H9 (cell line): Measurements from ENCODE around the gene PLAAT1. TPM values are rescaled to one million over a fixed set of nuclear protein-coding genes. Genes with fewer than 3 reads are reported as not detected.

Experiments used
- DNase-seq: peaks from one replicate; pipeline ENCODE4 v3.0.0-alpha.2; 2017
- H2AFZ ChIP-seq: one replicate; pipeline ENCODE4 v1.6.1; 2013; ENCODE audit warnings: mild to moderate bottlenecking, low read length, control low read depth, moderate library complexity
- H2AK5ac ChIP-seq: 2 replicates; pipeline ENCODE4 v1.6.1; 2013; ENCODE audit warnings: low read length, control low read depth, mixed read lengths; ENCODE audit not compliant: insufficient read length
- H2BK120ac ChIP-seq: one replicate; pipeline ENCODE4 v1.6.1; 2013; ENCODE audit warnings: low read depth, mild to moderate bottlenecking, low read length, control low read depth, inconsistent platforms; ENCODE audit not compliant: poor library complexity, severe bottlenecking
- H2BK12ac ChIP-seq: 2 replicates; pipeline ENCODE4 v1.6.1; 2013; ENCODE audit warnings: low read length, control low read depth, mixed read lengths, low read depth; ENCODE audit not compliant: insufficient read length
- H2BK15ac ChIP-seq: 2 replicates; pipeline ENCODE4 v1.6.1; 2013; ENCODE audit warnings: low read depth, low read length, control low read depth
- H2BK20ac ChIP-seq: one replicate; pipeline ENCODE4 v1.6.1; 2013; ENCODE audit warnings: low read depth, mild to moderate bottlenecking, low read length, control low read depth, inconsistent platforms; ENCODE audit not compliant: poor library complexity, severe bottlenecking
- H2BK5ac ChIP-seq: 2 replicates; pipeline ENCODE4 v1.6.1; 2013; ENCODE audit warnings: low read length, control low read depth, mixed read lengths; ENCODE audit not compliant: insufficient read length
- H3K14ac ChIP-seq: 2 replicates; pipeline ENCODE4 v1.6.1; 2013; ENCODE audit warnings: low read length, control low read depth; ENCODE audit not compliant: insufficient read depth
- H3K18ac ChIP-seq: 2 replicates; pipeline ENCODE4 v1.6.1; 2013; ENCODE audit warnings: low read depth, mild to moderate bottlenecking, mixed read lengths, low read length, control low read depth; ENCODE audit not compliant: insufficient read length
- H3K23ac ChIP-seq: 2 replicates; pipeline ENCODE4 v1.6.1; 2013; ENCODE audit warnings: low read length, control low read depth, mixed read lengths, low read depth; ENCODE audit not compliant: insufficient read length
- H3K23me2 ChIP-seq: 2 replicates; pipeline ENCODE4 v1.6.1; 2013; ENCODE audit warnings: low read depth, mild to moderate bottlenecking, mixed read lengths, low read length, control low read depth; ENCODE audit not compliant: insufficient read length, poor library complexity, severe bottlenecking
- H3K27ac ChIP-seq: 2 replicates; pipeline ENCODE4 v1.5.1; 2013; ENCODE audit warnings: low read length, control low read depth, mixed read lengths, low read depth; ENCODE audit not compliant: insufficient read length
- H3K27me3 ChIP-seq: 2 replicates; pipeline ENCODE4 v1.6.1; 2013; ENCODE audit warnings: low read length, control low read depth, inconsistent platforms; ENCODE audit not compliant: insufficient read depth
- H3K4ac ChIP-seq: 2 replicates; pipeline ENCODE4 v1.6.1; 2013; ENCODE audit warnings: low read depth, mild to moderate bottlenecking, control low read depth, inconsistent platforms, low read length, moderate library complexity
- H3K4me1 ChIP-seq: 2 replicates; pipeline ENCODE4 v1.6.1; 2013; ENCODE audit warnings: low read length, control low read depth, inconsistent platforms; ENCODE audit not compliant: insufficient read depth
- H3K4me2 ChIP-seq: 2 replicates; pipeline ENCODE4 v1.6.1; 2013; ENCODE audit warnings: low read length, control low read depth, mixed read lengths; ENCODE audit not compliant: insufficient read length, insufficient read depth
- H3K56ac ChIP-seq: 2 replicates; pipeline ENCODE4 v1.6.1; 2013; ENCODE audit warnings: low read depth, mild to moderate bottlenecking, mixed read lengths, low read length, control low read depth; ENCODE audit not compliant: insufficient read length
- H3K79me1 ChIP-seq: 2 replicates; pipeline ENCODE4 v1.6.1; 2013; ENCODE audit warnings: low read depth, mild to moderate bottlenecking, moderate library complexity, low read length, control low read depth, inconsistent platforms; ENCODE audit not compliant: insufficient read depth, poor library complexity, severe bottlenecking
- H3K79me2 ChIP-seq: 2 replicates; pipeline ENCODE4 v1.6.1; 2013; ENCODE audit warnings: low read length, control low read depth, inconsistent platforms; ENCODE audit not compliant: insufficient read depth
- H3K9ac ChIP-seq: 2 replicates; pipeline ENCODE4 v1.6.1; 2013; ENCODE audit warnings: low read length, control low read depth, mixed read lengths; ENCODE audit not compliant: insufficient read length; ENCODE audit errors: extremely low read depth
- H3K9me3 ChIP-seq: one replicate; pipeline ENCODE4 v1.6.1; 2013; ENCODE audit warnings: low read depth, low read length, inconsistent platforms; ENCODE audit not compliant: control insufficient read depth
- H3T11ph ChIP-seq: one replicate; pipeline ENCODE4 v1.6.1; 2013; ENCODE audit warnings: mild to moderate bottlenecking, low read length, control low read depth, inconsistent platforms
- H4K20me1 ChIP-seq: one replicate; pipeline ENCODE4 v1.6.1; 2013; ENCODE audit not compliant: control insufficient read depth, insufficient read length, insufficient read depth
- H4K5ac ChIP-seq: 2 replicates; pipeline ENCODE4 v1.6.1; 2013; ENCODE audit warnings: low read depth, mild to moderate bottlenecking, mixed read lengths, low read length, control low read depth; ENCODE audit not compliant: insufficient read length
- H4K8ac ChIP-seq: replicated peaks from 2 replicates; pipeline ENCODE4 v1.6.1; 2013; ENCODE audit warnings: low read length, control low read depth, mixed read lengths, low read depth; ENCODE audit not compliant: insufficient read length
- H4K91ac ChIP-seq: 2 replicates; pipeline ENCODE4 v1.6.1; 2013; ENCODE audit warnings: low read depth, mild to moderate bottlenecking, moderate library complexity, mixed read lengths, low read length, control low read depth; ENCODE audit not compliant: insufficient read length
- H3K27ac Mint-ChIP-seq, 3 experiments: 2 replicates in 2 of 3; 3 replicates in 1 of 3; pipeline ENCODE4 v1.8.0; 2020 to 2021; ENCODE audit warnings: mixed read lengths in 3 of 3, mild to moderate bottlenecking in 1 of 3, moderate library complexity in 1 of 3
- H3K27me3 Mint-ChIP-seq: 2 replicates; pipeline ENCODE4 v1.8.0; 2021; ENCODE audit warnings: low read depth, mild to moderate bottlenecking, moderate library complexity, mixed read lengths
- H3K36me3 Mint-ChIP-seq, 3 experiments: 2 replicates in 2 of 3; 3 replicates in 1 of 3; pipeline ENCODE4 v1.8.0; 2020 to 2021; ENCODE audit warnings: low read depth in 3 of 3, mixed read lengths in 3 of 3; ENCODE audit not compliant: insufficient read depth in 1 of 3
- H3K4me1 Mint-ChIP-seq, 2 experiments: 2 replicates each; pipeline ENCODE4 v1.8.0; 2020; ENCODE audit warnings: mixed read lengths in 2 of 2
- H3K4me3 Mint-ChIP-seq, 2 experiments: 2 replicates in 1 of 2; 3 replicates in 1 of 2; pipeline ENCODE4 v1.8.0; 2020 to 2021; ENCODE audit warnings: mild to moderate bottlenecking in 2 of 2, mixed read lengths in 2 of 2, moderate library complexity in 1 of 2
- H3K9me3 Mint-ChIP-seq, 2 experiments: 2 replicates in 1 of 2; 3 replicates in 1 of 2; pipeline ENCODE4 v1.8.0; 2020; ENCODE audit warnings: mild to moderate bottlenecking in 2 of 2, mixed read lengths in 2 of 2, moderate library complexity in 1 of 2
- CTCF ChIP-seq: fragments of 200-600 bp; sonication (generic); conservative IDR thresholded peaks from 3 replicates; pipeline ENCODE4 v1.8.0; 2021; ENCODE audit warnings: antibody characterized with exemption, mild to moderate bottlenecking
- WGBS: extraction: QIAGEN DNeasy Blood & Tissue Kit; methylation state at CpG from one replicate; pipeline ENCODE4 v1.1.7; 2013; ENCODE audit warnings: missing lambda C conversion rate, low lambda C conversion rate, mixed read lengths; ENCODE audit not compliant: insufficient read length; ENCODE audit errors: extremely low coverage; 5-methylcytosine and 5-hydroxymethylcytosine counted together
- total RNA-seq: library from RNA; stranded (reverse); gene quantifications from 2 replicates; pipeline ENCODE4 v1.2.1, GENCODE V29; 2021

The PLAAT1 gene
- total RNA-seq, 1 experiment from 2014 or later, result 4.4 TPM

- Histone ChIP-seq H4K91ac (no peak overlapping the region), H3K4me1 (peaks cover 2% of the 10 kb centered on the region; the same call in 1 of the 2 replicates), H3K27ac (no peak overlapping the region), H4K20me1 (no peaks in the 10 kb centered on the region), H3K23me2 (peaks cover 10% of the 10 kb centered on the region), H3T11ph (no peak overlapping the region), H3K14ac (peak overlapping the region; percentile 91; the same call in 1 of the 2 replicates), H2BK120ac (no peak overlapping the region), H3K23ac (no peak overlapping the region), H2BK20ac (no peak overlapping the region), H2BK12ac (no peak overlapping the region), H3K79me2 (no peaks in the 10 kb centered on the region), H3K18ac (no peak overlapping the region), H3K56ac (no peak overlapping the region), H4K5ac (no peak overlapping the region), H3K79me1 (peaks cover 3% of the 10 kb centered on the region), H2AFZ (peak overlapping the region; percentile 80), H3K9me3 (no peaks in the 10 kb centered on the region), H2BK15ac (no peak overlapping the region), H3K4me2 (peak overlapping the region; percentile 96), H4K8ac (no peak overlapping the region), H3K4ac (no peak overlapping the region; the same call in 1 of the 2 replicates), H3K27me3 (no peaks in the 10 kb centered on the region), H2BK5ac (no peak overlapping the region), H2AK5ac (no peak overlapping the region), H3K9ac (peak overlapping the region; percentile 59)
- Mint-ChIP-seq H3K4me3 (peak overlapping the region; percentile 75 to 82), H3K9me3 (no peaks in the 10 kb centered on the region; a peak in 1 of 5 replicates), H3K27me3 (peaks cover 18% of the 10 kb centered on the region), H3K27ac (peak overlapping the region in 1 of 3 experiments; percentile 88; a peak in 1 of 7 replicates), H3K4me1 (peaks cover 16 to 20% of the 10 kb centered on the region in 2 experiments), H3K36me3 (no peaks in the 10 kb centered on the region; a peak in 2 of 7 replicates)
- DNase-seq, result peak; percentile 67
- WGBS, result no CpG with 5 or more reads among the region's 9 CpGs
- TF ChIP-seq CTCF, result no peak
These were observed 579 bp upstream of the PLAAT1 start for GRCh38 chr3:193240436-193240849.
